ENCODE data around the gene NCAPD3. TPM values are rescaled to one million over a fixed set of nuclear protein-coding genes. Genes with fewer than 3 reads are reported as not detected.
A peak's percentile ranks its signal among the peaks of the same experiment; 100 is the strongest.

NCAPD3 gene
- total RNA-seq, 1 donor from 2014 or later = 25.4 TPM

DNA sequence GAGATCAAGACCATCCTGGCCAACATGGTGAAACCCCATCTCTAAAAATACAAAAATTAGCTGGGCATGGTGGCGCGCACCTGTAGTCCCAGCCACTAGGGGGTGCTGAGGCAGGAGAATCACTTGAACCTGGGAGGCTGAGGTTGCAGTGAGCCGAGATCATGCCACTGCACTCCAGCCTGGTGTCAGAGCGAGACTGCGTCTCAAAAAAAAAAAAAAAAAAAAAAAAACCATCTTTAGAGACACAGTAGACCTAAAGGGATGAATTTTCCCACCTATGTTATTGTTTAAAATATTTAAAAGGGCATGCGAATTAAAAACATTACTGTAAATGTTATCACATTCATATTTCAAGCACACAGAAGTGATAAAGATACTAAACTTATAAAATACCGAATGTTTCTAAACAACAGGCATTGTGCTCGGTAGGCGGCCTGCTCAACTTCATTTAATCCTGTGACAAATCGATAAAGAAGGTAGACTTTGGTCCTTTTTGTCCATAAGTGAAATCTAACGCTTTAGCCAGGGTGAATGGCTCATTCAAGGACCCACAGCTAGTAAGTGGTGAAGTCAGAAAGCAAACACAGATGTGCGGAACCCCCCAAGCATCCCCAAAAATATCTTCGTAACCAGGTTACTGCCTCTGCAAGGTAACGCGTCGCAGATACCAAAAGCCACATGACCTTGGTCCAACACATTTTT lies 16.1 kb downstream of the NCAPD3 start:
- DNase-seq (ENCODE audit: low spot score) = peak; percentile 68
- no peak overlapping the region for H3K27ac Mint-ChIP-seq (ENCODE audit: unreplicated experiment)
- TF ChIP-seq, protein P1, sequence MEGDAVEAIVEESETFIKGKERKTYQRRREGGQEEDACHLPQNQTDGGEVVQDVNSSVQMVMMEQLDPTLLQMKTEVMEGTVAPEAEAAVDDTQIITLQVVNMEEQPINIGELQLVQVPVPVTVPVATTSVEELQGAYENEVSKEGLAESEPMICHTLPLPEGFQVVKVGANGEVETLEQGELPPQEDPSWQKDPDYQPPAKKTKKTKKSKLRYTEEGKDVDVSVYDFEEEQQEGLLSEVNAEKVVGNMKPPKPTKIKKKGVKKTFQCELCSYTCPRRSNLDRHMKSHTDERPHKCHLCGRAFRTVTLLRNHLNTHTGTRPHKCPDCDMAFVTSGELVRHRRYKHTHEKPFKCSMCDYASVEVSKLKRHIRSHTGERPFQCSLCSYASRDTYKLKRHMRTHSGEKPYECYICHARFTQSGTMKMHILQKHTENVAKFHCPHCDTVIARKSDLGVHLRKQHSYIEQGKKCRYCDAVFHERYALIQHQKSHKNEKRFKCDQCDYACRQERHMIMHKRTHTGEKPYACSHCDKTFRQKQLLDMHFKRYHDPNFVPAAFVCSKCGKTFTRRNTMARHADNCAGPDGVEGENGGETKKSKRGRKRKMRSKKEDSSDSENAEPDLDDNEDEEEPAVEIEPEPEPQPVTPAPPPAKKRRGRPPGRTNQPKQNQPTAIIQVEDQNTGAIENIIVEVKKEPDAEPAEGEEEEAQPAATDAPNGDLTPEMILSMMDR (IDR thresholded peaks at IDR 0.05; ENCODE audit: unreplicated experiment) = peak; percentile 92
- H3K4me3 Mint-ChIP-seq (ENCODE audit: unreplicated experiment) = no peak overlapping the region
- H3K4me1 Mint-ChIP-seq (ENCODE audit: unreplicated experiment) = no peaks in the 10 kb centered on the region
- peaks cover 22% of the 10 kb centered on the region for H3K36me3 Mint-ChIP-seq (ENCODE audit: low read depth, unreplicated experiment)
- H3K9me3 Mint-ChIP-seq (ENCODE audit: unreplicated experiment) = no peaks in the 10 kb centered on the region
- no peaks in the 10 kb centered on the region for H3K27me3 Mint-ChIP-seq (ENCODE audit: unreplicated experiment)

DNA sequence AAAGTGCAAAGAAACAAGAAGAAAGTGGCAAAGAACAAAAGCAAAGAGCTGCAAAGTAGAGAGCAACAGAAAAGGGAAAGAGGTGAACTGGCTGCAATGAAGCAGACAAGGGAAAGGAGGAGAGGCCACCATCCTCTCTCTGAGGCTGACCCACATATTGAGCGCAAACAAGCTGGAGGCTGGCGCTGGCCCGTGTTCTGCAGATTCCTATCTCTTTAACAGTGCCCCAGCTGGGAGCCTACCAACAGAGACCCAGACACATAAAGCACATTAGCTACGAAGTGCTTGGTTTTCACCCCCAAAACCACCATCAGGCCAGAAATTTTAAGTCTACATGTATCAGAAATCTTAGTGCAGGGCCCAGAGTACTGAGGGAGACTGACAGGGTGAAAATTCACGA lies 17.6 kb downstream of the NCAPD3 start:
- Mint-ChIP-seq H3K9me3 (ENCODE audit: unreplicated experiment) (no peaks in the 10 kb centered on the region), H3K27ac (ENCODE audit: unreplicated experiment) (no peak overlapping the region), H3K27me3 (ENCODE audit: unreplicated experiment) (no peaks in the 10 kb centered on the region), H3K4me1 (ENCODE audit: unreplicated experiment) (no peaks in the 10 kb centered on the region), H3K4me3 (ENCODE audit: unreplicated experiment) (no peak overlapping the region), H3K36me3 (ENCODE audit: low read depth, unreplicated experiment) (peaks cover 30% of the 10 kb centered on the region)
- DNase-seq (ENCODE audit: low spot score) = no peak
- TF ChIP-seq, protein P1 (IDR thresholded peaks at IDR 0.05; ENCODE audit: unreplicated experiment) = no peak

DNA sequence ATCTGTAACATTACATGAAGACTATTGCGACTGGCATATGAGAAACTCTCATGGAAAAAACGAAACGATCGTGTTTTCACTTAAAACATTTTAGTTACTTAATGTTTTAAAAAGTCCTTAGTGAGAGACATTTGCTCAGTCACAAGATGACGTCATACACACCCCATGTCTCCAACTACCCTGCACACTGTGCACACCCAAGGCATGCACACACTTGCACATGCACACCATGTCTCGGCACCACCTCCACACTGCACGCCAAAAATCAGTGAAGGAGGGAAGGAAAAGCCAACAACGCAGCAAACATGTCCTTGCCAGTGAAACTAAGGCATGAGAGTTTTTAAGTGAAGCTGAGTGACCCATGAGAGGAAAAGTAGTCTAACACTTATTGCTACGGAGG lies 18.0 kb downstream of the NCAPD3 start:
- TF ChIP-seq, protein P1 (IDR thresholded peaks at IDR 0.05; ENCODE audit: unreplicated experiment) = no peak
- Mint-ChIP-seq H3K9me3 (ENCODE audit: unreplicated experiment) (no peaks in the 10 kb centered on the region), H3K27me3 (ENCODE audit: unreplicated experiment) (no peaks in the 10 kb centered on the region), H3K4me1 (ENCODE audit: unreplicated experiment) (no peaks in the 10 kb centered on the region), H3K4me3 (ENCODE audit: unreplicated experiment) (no peak overlapping the region), H3K27ac (ENCODE audit: unreplicated experiment) (no peak overlapping the region), H3K36me3 (ENCODE audit: low read depth, unreplicated experiment) (peaks cover 28% of the 10 kb centered on the region)
- DNase-seq (ENCODE audit: low spot score) = no peak

DNA sequence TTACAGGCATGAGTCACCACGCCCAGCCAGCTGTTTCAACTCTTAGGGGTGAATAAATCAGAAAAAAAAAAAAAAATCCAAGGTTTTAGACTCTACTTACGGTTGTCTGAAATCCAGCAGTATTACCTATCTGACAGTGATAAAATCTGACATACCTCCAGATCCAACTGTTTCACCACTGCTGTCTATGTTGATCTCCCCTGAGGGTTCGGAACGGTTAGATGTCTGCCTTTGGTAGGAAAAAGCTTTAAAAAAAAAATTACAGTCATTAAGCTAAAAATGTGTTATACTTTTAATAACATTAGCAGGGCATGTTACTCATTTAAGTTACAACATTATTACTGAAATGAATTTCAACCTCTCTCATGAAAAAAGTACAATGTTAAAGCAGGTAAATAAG lies 21.1 kb downstream of the NCAPD3 start:
- DNase-seq (ENCODE audit: low spot score) = no peak
- Mint-ChIP-seq H3K27me3 (ENCODE audit: unreplicated experiment) (no peaks in the 10 kb centered on the region), H3K4me3 (ENCODE audit: unreplicated experiment) (no peak overlapping the region), H3K27ac (ENCODE audit: unreplicated experiment) (no peak overlapping the region), H3K36me3 (ENCODE audit: low read depth, unreplicated experiment) (peaks cover 28% of the 10 kb centered on the region), H3K9me3 (ENCODE audit: unreplicated experiment) (no peaks in the 10 kb centered on the region), H3K4me1 (ENCODE audit: unreplicated experiment) (no peaks in the 10 kb centered on the region)
- TF ChIP-seq, protein P1 (IDR thresholded peaks at IDR 0.05; ENCODE audit: unreplicated experiment) = no peak

DNA sequence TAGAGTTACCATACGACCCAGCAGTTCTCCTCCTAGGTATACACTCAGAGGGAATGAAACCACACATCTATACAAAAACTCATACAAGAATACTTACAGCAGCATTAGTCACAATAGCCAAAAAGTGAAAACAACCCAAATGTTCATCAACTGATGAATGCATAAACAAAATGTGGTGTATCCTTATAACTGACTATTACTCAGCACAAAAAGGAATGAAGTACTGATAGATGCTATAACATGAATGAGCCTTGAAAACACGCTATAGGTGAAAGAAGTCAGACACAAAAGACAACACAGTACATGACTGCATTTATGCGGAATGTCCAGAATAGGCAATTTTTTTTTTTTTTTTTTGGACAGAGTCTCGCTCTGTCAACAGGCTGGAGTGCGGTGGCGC lies 23.1 kb downstream of the NCAPD3 start:
- Mint-ChIP-seq H3K9me3 (ENCODE audit: unreplicated experiment) (no peaks in the 10 kb centered on the region), H3K4me1 (ENCODE audit: unreplicated experiment) (no peaks in the 10 kb centered on the region), H3K4me3 (ENCODE audit: unreplicated experiment) (no peak overlapping the region), H3K27ac (ENCODE audit: unreplicated experiment) (no peak overlapping the region), H3K27me3 (ENCODE audit: unreplicated experiment) (no peaks in the 10 kb centered on the region), H3K36me3 (ENCODE audit: low read depth, unreplicated experiment) (peaks cover 28% of the 10 kb centered on the region)
- TF ChIP-seq, protein P1 (IDR thresholded peaks at IDR 0.05; ENCODE audit: unreplicated experiment) = no peak
- no peak for DNase-seq (ENCODE audit: low spot score)

Measured in endothelial cell (in vitro differentiated cells).